Measurements from ENCODE around the gene ADGRA1. TPM values are rescaled to one million over a fixed set of nuclear protein-coding genes. Genes with fewer than 3 reads are reported as not detected.
"Not testable (repeated sequence)": the region's sequence is repeated elsewhere in the genome, so short reads cannot be mapped to it uniquely, and the experiment has no call there.

ADGRA1 gene
- polyA plus RNA-seq, 3 donors from 2014 or later, result not detected

GRCh38 chr10:133110133-133110532 is 22.4 kb downstream of the ADGRA1 start:
- H3K27ac Mint-ChIP-seq, result no peak overlapping the region
- no peak for DNase-seq
- peaks cover 0 to 4% (median 0%) of the 10 kb centered on the region in 3 donors for H3K36me3 Mint-ChIP-seq
- H3K9me3 Mint-ChIP-seq, result peaks cover 4 to 12% (median 9%) of the 10 kb centered on the region in 6 donors
- peak overlapping the region in 3 of 5 donors; percentile 15 to 66 (median 36) for H3K4me3 Mint-ChIP-seq
- H3K27me3 Mint-ChIP-seq (ENCODE audit: low read depth in 3 of 3), result peaks cover under 1 to 9% (median 2%) of the 10 kb centered on the region in 3 donors
- H3K4me1 Mint-ChIP-seq, result peaks cover 7% of the 10 kb centered on the region in 2 donors

- DNase-seq, result no peak
- peaks cover 7% of the 10 kb centered on the region in 2 donors for H3K4me1 Mint-ChIP-seq
- no peak overlapping the region for H3K27ac Mint-ChIP-seq
- peaks cover 0 to 4% (median 0%) of the 10 kb centered on the region in 3 donors for H3K36me3 Mint-ChIP-seq
- peaks cover 4 to 12% (median 9%) of the 10 kb centered on the region in 6 donors for H3K9me3 Mint-ChIP-seq
- H3K27me3 Mint-ChIP-seq (ENCODE audit: low read depth in 3 of 3), result peaks cover 0 to 8% (median 2%) of the 10 kb centered on the region in 3 donors
- peak overlapping the region in 2 of 5 donors; percentile 36 to 66 for H3K4me3 Mint-ChIP-seq
These were observed 23.0 kb downstream of the ADGRA1 start for GRCh38 chr10:133110609-133111275.

GRCh38 chr10:133111640-133112039 is 23.9 kb downstream of the ADGRA1 start:
- not testable (repeated sequence) for H3K27me3 Mint-ChIP-seq (ENCODE audit: low read depth in 3 of 3); H3K4me1 Mint-ChIP-seq; H3K36me3 Mint-ChIP-seq; DNase-seq; H3K4me3 Mint-ChIP-seq; H3K27ac Mint-ChIP-seq
- peaks cover 4 to 12% (median 9%) of the 10 kb centered on the region in 6 donors for H3K9me3 Mint-ChIP-seq

- Mint-ChIP-seq H3K36me3 (no peaks in the 10 kb centered on the region), H3K4me1 (peaks cover 7% of the 10 kb centered on the region in 2 donors), H3K27ac (no peak overlapping the region), H3K4me3 (no peak overlapping the region), H3K9me3 (peaks cover 0 to 3% (median 0%) of the 10 kb centered on the region in 6 donors), H3K27me3 (ENCODE audit: low read depth in 3 of 3) (peaks cover under 1 to 5% (median 2%) of the 10 kb centered on the region in 3 donors)
- no peak for DNase-seq
These were observed 25.6 kb downstream of the ADGRA1 start for GRCh38 chr10:133113146-133113830.

GRCh38 chr10:133113847-133114246 is 26.1 kb downstream of the ADGRA1 start:
- Mint-ChIP-seq H3K4me1 (peaks cover 7% of the 10 kb centered on the region in 2 donors), H3K27ac (no peak overlapping the region), H3K36me3 (no peaks in the 10 kb centered on the region), H3K4me3 (no peak overlapping the region), H3K9me3 (peaks cover 0 to 3% (median 0%) of the 10 kb centered on the region in 6 donors), H3K27me3 (ENCODE audit: low read depth in 3 of 3) (peaks cover 2 to 5% (median 2%) of the 10 kb centered on the region in 3 donors)
- no peak for DNase-seq

- Mint-ChIP-seq H3K27me3 (ENCODE audit: low read depth in 3 of 3) (peaks cover 2 to 5% (median 2%) of the 10 kb centered on the region in 3 donors), H3K27ac (no peak overlapping the region), H3K4me3 (no peak overlapping the region), H3K36me3 (no peaks in the 10 kb centered on the region), H3K9me3 (peaks cover 0 to 3% (median 0%) of the 10 kb centered on the region in 6 donors), H3K4me1 (peaks cover 6 to 7% of the 10 kb centered on the region in 2 donors)
- DNase-seq, result no peak
These were observed 26.5 kb downstream of the ADGRA1 start for GRCh38 chr10:133114251-133114650.

- H3K9me3 Mint-ChIP-seq, result peaks cover 0 to 2% (median 0%) of the 10 kb centered on the region in 6 donors
- peaks cover 6 to 7% of the 10 kb centered on the region in 2 donors for H3K4me1 Mint-ChIP-seq
- H3K27ac Mint-ChIP-seq, result no peak overlapping the region
- no peaks in the 10 kb centered on the region for H3K36me3 Mint-ChIP-seq
- H3K27me3 Mint-ChIP-seq (ENCODE audit: low read depth in 3 of 3), result peaks cover 2 to 3% (median 2%) of the 10 kb centered on the region in 3 donors
- H3K4me3 Mint-ChIP-seq, result no peak overlapping the region
- no peak for DNase-seq
These were observed 27.2 kb downstream of the ADGRA1 start for GRCh38 chr10:133114726-133115452.

GRCh38 chr10:133115453-133115842 is 27.7 kb downstream of the ADGRA1 start:
- Mint-ChIP-seq H3K4me1 (peaks cover 2 to 3% of the 10 kb centered on the region in 2 donors), H3K36me3 (no peaks in the 10 kb centered on the region), H3K4me3 (no peak overlapping the region), H3K27me3 (ENCODE audit: low read depth in 3 of 3) (peaks cover 0 to 2% (median 0%) of the 10 kb centered on the region in 3 donors), H3K9me3 (peaks cover 0 to 2% (median 0%) of the 10 kb centered on the region in 6 donors), H3K27ac (no peak overlapping the region)
- no peak for DNase-seq

- DNase-seq, result no peak
- H3K4me3 Mint-ChIP-seq, result no peak overlapping the region
- H3K4me1 Mint-ChIP-seq, result no peaks in the 10 kb centered on the region
- H3K27me3 Mint-ChIP-seq (ENCODE audit: low read depth in 3 of 3), result peaks cover 0 to 2% (median 0%) of the 10 kb centered on the region in 3 donors
- peaks cover 0 to 2% (median 0%) of the 10 kb centered on the region in 6 donors for H3K9me3 Mint-ChIP-seq
- no peaks in the 10 kb centered on the region for H3K36me3 Mint-ChIP-seq
- no peak overlapping the region for H3K27ac Mint-ChIP-seq
These were observed 28.3 kb downstream of the ADGRA1 start for GRCh38 chr10:133115976-133116375.

- Mint-ChIP-seq H3K27me3 (ENCODE audit: low read depth in 3 of 3) (peaks cover 0 to 2% (median 0%) of the 10 kb centered on the region in 3 donors), H3K36me3 (no peaks in the 10 kb centered on the region), H3K4me3 (no peak overlapping the region), H3K4me1 (no peaks in the 10 kb centered on the region), H3K9me3 (peaks cover 0 to 2% (median 0%) of the 10 kb centered on the region in 6 donors), H3K27ac (no peak overlapping the region)
- no peak for DNase-seq
These were observed 28.7 kb downstream of the ADGRA1 start for GRCh38 chr10:133116455-133116854.

- H3K4me3 Mint-ChIP-seq, result no peak overlapping the region
- no peaks in the 10 kb centered on the region for H3K36me3 Mint-ChIP-seq
- peaks cover 0 to 2% (median 0%) of the 10 kb centered on the region in 3 donors for H3K27me3 Mint-ChIP-seq (ENCODE audit: low read depth in 3 of 3)
- peaks cover 0 to 2% (median 0%) of the 10 kb centered on the region in 6 donors for H3K9me3 Mint-ChIP-seq
- no peaks in the 10 kb centered on the region for H3K4me1 Mint-ChIP-seq
- DNase-seq, result no peak
- H3K27ac Mint-ChIP-seq, result no peak overlapping the region
These were observed 29.4 kb downstream of the ADGRA1 start for GRCh38 chr10:133117036-133117687.

- no peak overlapping the region for H3K4me3 Mint-ChIP-seq
- no peak overlapping the region for H3K27ac Mint-ChIP-seq
- no peak for DNase-seq
- peaks cover 0 to 2% (median 0%) of the 10 kb centered on the region in 6 donors for H3K9me3 Mint-ChIP-seq
- peaks cover 0 to 3% of the 10 kb centered on the region in 2 donors for H3K4me1 Mint-ChIP-seq
- no peaks in the 10 kb centered on the region for H3K36me3 Mint-ChIP-seq
- peaks cover 0 to 2% (median 0%) of the 10 kb centered on the region in 3 donors for H3K27me3 Mint-ChIP-seq (ENCODE audit: low read depth in 3 of 3)
These were observed 30.0 kb downstream of the ADGRA1 start for GRCh38 chr10:133117688-133118071.

- no peaks in the 10 kb centered on the region for H3K36me3 Mint-ChIP-seq
- no peak for DNase-seq
- no peak overlapping the region for H3K27ac Mint-ChIP-seq
These were observed 33.8 kb downstream of the ADGRA1 start for GRCh38 chr10:133121479-133121878.

More at GRCh38 chr10:133121479-133121878, 33.8 kb downstream of the ADGRA1 start:
- no peak overlapping the region for H3K4me3 Mint-ChIP-seq
- H3K4me1 Mint-ChIP-seq, result peaks cover 6 to 12% of the 10 kb centered on the region in 2 donors
- H3K9me3 Mint-ChIP-seq, result peaks cover 0 to 3% (median 0%) of the 10 kb centered on the region in 6 donors
- H3K27me3 Mint-ChIP-seq (ENCODE audit: low read depth in 3 of 3), result peaks cover 0 to 6% (median 2%) of the 10 kb centered on the region in 3 donors
